GM18873 (cell line): ENCODE results near the gene C17orf58.
A peak's percentile ranks its signal among the peaks of the same experiment; 100 is the strongest.
"Not testable (repeated sequence)": the region's sequence is repeated elsewhere in the genome, so short reads cannot be mapped to it uniquely, and the experiment has no call there.

Experiments
- ATAC-seq: cut with Tn5 transposase; IDR thresholded peaks from one replicate; pipeline ENCODE4 v1.9.1; 2021; ENCODE audit warnings: mild to moderate bottlenecking, moderate library complexity, moderate number of reproducible peaks; ENCODE audit not compliant: unreplicated experiment, low FRiP score

Gene C17orf58

GRCh38 chr17:68006797-68007196 lies 10.5 kb upstream of the C17orf58 start:
- no peak for ATAC-seq

GRCh38 chr17:68004201-68004600 lies 7.9 kb upstream of the C17orf58 start:
- ATAC-seq: no peak

- no peak for ATAC-seq
These were observed 3.1 kb upstream of the C17orf58 start for GRCh38 chr17:67999291-67999911.

GRCh38 chr17:67998466-67998865 lies 2.2 kb upstream of the C17orf58 start:
- ATAC-seq: no peak

- ATAC-seq: no peak
These were observed 552 bp downstream of the C17orf58 start for GRCh38 chr17:67995570-67996263.

- ATAC-seq: no peak
These were observed 1.3 kb downstream of the C17orf58 start for GRCh38 chr17:67994817-67995569.

- ATAC-seq: peak; percentile 4
These were observed 2.3 kb downstream of the C17orf58 start for GRCh38 chr17:67993998-67994361.

GRCh38 chr17:67993153-67993997 lies 2.9 kb downstream of the C17orf58 start:
- ATAC-seq: peak; percentile 58

- no peak for ATAC-seq
These were observed 3.6 kb downstream of the C17orf58 start for GRCh38 chr17:67992548-67993152.

- no peak for ATAC-seq
These were observed 5.4 kb downstream of the C17orf58 start for GRCh38 chr17:67990909-67991308.

GRCh38 chr17:67983383-67983688 lies 12.9 kb downstream of the C17orf58 start:
- no peak for ATAC-seq

GRCh38 chr17:67982686-67983382 lies 13.4 kb downstream of the C17orf58 start:
- ATAC-seq: no peak

- no peak for ATAC-seq
These were observed 14.1 kb downstream of the C17orf58 start for GRCh38 chr17:67982034-67982640.

- ATAC-seq: not testable (repeated sequence)
These were observed 15.4 kb downstream of the C17orf58 start for GRCh38 chr17:67980883-67981282.

- no peak for ATAC-seq
These were observed 15.8 kb downstream of the C17orf58 start for GRCh38 chr17:67980456-67980855.

GRCh38 chr17:67976306-67976705 lies 20.0 kb downstream of the C17orf58 start:
- ATAC-seq: not testable (repeated sequence)

GRCh38 chr17:67974598-67975066 lies 21.6 kb downstream of the C17orf58 start:
- no peak for ATAC-seq

- ATAC-seq: no peak
These were observed 22.1 kb downstream of the C17orf58 start for GRCh38 chr17:67974185-67974584.

GRCh38 chr17:67970783-67971182 lies 25.5 kb downstream of the C17orf58 start:
- ATAC-seq: no peak
